Heart right ventricle (tissue), 16 donors: ENCODE measurements around the gene ADARB2. TPM values are rescaled to one million over a fixed set of nuclear protein-coding genes. Genes with fewer than 3 reads are reported as not detected.

Experiments
- ATAC-seq, 8 donors: fragments of 200-7000 bp; cut with Tn5 transposase; one replicate each; pipeline ENCODE4 v1.9.1; 2020; ENCODE audit warnings: mild to moderate bottlenecking in 8 of 8, moderate library complexity in 8 of 8, moderate number of reproducible peaks in 1 of 8
- DNase-seq, 2 donors: peaks; one replicate each; pipeline ENCODE4 v3.0.0-alpha.2; 2020
- H3K27ac ChIP-seq, 10 donors: fragments of 200-600 bp; sonication (generic) in 2 of 10; one replicate each; pipeline versions ENCODE4 v1.5.0 to v1.8.0; 2020 to 2022; ENCODE audit warnings: mild to moderate bottlenecking in 3 of 10
- H3K27me3 ChIP-seq, 7 donors: fragments of 200-600 bp; one replicate each; pipeline ENCODE4 v1.8.0; 2021 to 2022; ENCODE audit warnings: mild to moderate bottlenecking in 2 of 7
- H3K36me3 ChIP-seq, 9 donors: fragments of 200-600 bp; sonication (generic) in 1 of 9; one replicate each; pipeline versions ENCODE4 v1.5.0 to v1.8.0; 2020 to 2022; ENCODE audit warnings: mild to moderate bottlenecking in 2 of 9
- H3K4me1 ChIP-seq, 9 donors: fragments of 200-600 bp; sonication (generic) in 1 of 9; one replicate each; pipeline versions ENCODE4 v1.5.0 to v1.8.0; 2020 to 2022; ENCODE audit warnings: mild to moderate bottlenecking in 4 of 9
- H3K4me3 ChIP-seq, 10 donors: fragments of 200-600 bp; sonication (generic) in 2 of 10; one replicate each; pipeline versions ENCODE4 v1.5.0 to v1.8.0; 2020 to 2022; ENCODE audit warnings: mild to moderate bottlenecking in 7 of 10, moderate library complexity in 2 of 10
- H3K9me3 ChIP-seq, 11 donors: fragments of 200-600 bp in 10 of 11; sonication (generic) in 2 of 11; one replicate each; pipeline versions ENCODE4 v1.5.0 to v1.8.0; 2013 to 2022; ENCODE audit warnings: mild to moderate bottlenecking in 2 of 11, control low read depth in 1 of 11, moderate library complexity in 1 of 11
- CTCF ChIP-seq, 9 donors: fragments of 200-600 bp; sonication (generic) in 2 of 9; IDR thresholded peaks; one replicate each; pipeline versions ENCODE4 v1.5.0 to v1.8.0; 2021 to 2022; ENCODE audit warnings: antibody characterized with exemption in 9 of 9, mild to moderate bottlenecking in 5 of 9, moderate library complexity in 1 of 9
- WGBS, 2 donors: extraction: QIAGEN DNeasy Blood & Tissue Kit; methylation state at CpG; one replicate each; pipeline ENCODE4 v1.1.7; 2013; ENCODE audit warnings: inconsistent platforms in 1 of 2; 5-methylcytosine and 5-hydroxymethylcytosine counted together
- intact Hi-C, 10 donors: fragments of 100-400 bp; cut with DNase I; formaldehyde crosslinking; loops; one replicate each; pipeline versions ENCODE4 v1.11.1 to v1.14.2; 2022
- polyA plus RNA-seq, 2 donors: library from polyadenylated mRNA; stranded (reverse); fragments of 200-250 nt; gene quantifications; one replicate each; pipeline ENCODE4 v1.2.3, GENCODE V29; 2013
- total RNA-seq, 10 donors: library from RNA; stranded (reverse); fragmentation: NEBNext Ultra II Directional in 3 of 10; extraction: Animal tissue kit (Norgen Biotek cat#: 25700) in 3 of 10; gene quantifications; one replicate each; pipeline versions ENCODE4 v1.2.1 to v1.2.4, GENCODE V29; 2021 to 2023
- donor health status: Arrhythmogenic right ventricular cardiomyopathy.
- donor health status: ischemic (EF 13 %, LVEDD 7.1; RV severe dilation, severe dysfunction).
- donor health status: healthy with polysubstance abuse.
- donor health status: DM: no; HTN: yes; CAD: no.
- donor health status: DM: no; HTN: no; CAD: no.
- donor health status: ischemic (EF 25% LVEDD 6.9; RV normal size, moderate dysfunction).
- donor health status: ischemic (EF 25% LVEDD 5.7; RV mildly dilated, moderate dysfunction).
- donor health status: healthy.
- donor health status: DM: yes; HTN: yes; CAD: no.
- donor health status: Ischemic cardiomyopathy.
- donor health status: ischemic (EF 35%, LVEDD 5.7; RV mildly dilated, moderate dysfunction).
- donor health status: nonischemic (EF 11% LVEDD 7.7; RV severe dilation, severe dysfunction).
- donor health status: DM: yes; HTN: yes; CAD: no.
- donor health status: PGD.
- donor health status: ischemic (EF 29% LVEDD 5.4; RV normal size, mild dysfunction).
- donor health status: nonischemic (EF 23%, LVEDD 6.1; RV moderate dilation, normal function).

Gene ADARB2
- total and polyA plus RNA-seq, 12 donors: 0.08 to 0.47 (median 0.17) TPM; not detected in 2

- no peak for ATAC-seq
- intact Hi-C loops: no loop called here
- 84% methylated on average over 10 of the region's 10 CpGs for WGBS, 2 donors
- Histone ChIP-seq H3K9me3 (no peaks in the 10 kb centered on the region), H3K27ac (no peak overlapping the region), H3K36me3 (no peaks in the 10 kb centered on the region), H3K27me3 (peaks cover 0 to 22% (median 15%) of the 10 kb centered on the region in 7 donors), H3K4me3 (no peak overlapping the region), H3K4me1 (no peaks in the 10 kb centered on the region)
- TF ChIP-seq CTCF (IDR thresholded peaks at IDR 0.05): no peak
- no peak for DNase-seq
Measured at GRCh38 chr10:1203704-1204103, 533.6 kb downstream of the ADARB2 start.

DNA sequence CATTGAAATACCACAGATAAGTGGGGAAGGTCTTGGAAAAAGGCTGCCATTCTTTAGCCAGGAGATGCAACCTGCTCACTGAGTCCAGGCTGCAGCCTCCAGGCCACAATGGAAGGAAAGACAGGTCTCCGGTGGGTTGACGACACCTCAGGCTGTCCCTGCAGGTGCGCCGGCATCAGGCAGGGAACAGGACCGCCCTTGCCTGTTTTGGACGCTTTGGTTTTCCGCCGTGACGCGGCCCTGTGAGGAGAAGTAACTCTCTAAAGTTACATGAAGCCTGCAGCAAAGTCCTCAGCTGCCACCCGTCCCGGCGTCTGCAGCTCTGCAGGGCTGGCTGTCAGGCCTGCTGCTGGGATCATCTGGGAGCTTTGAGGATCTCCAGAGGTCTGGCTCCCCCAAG, 534.1 kb downstream of the ADARB2 start:
- ATAC-seq (no peak), DNase-seq (no peak)
- 82 to 83% methylated on average over 13 of the region's 13 CpGs for WGBS, 2 donors
- Histone ChIP-seq H3K36me3 (no peaks in the 10 kb centered on the region), H3K4me1 (no peaks in the 10 kb centered on the region), H3K4me3 (no peak overlapping the region), H3K27me3 (peaks cover 0 to 23% (median 16%) of the 10 kb centered on the region in 7 donors), H3K27ac (no peak overlapping the region), H3K9me3 (no peaks in the 10 kb centered on the region)
- intact Hi-C loops: no loop called here
- TF ChIP-seq CTCF (IDR thresholded peaks at IDR 0.05): no peak

GRCh38 chr10:1202343-1202742, 535.0 kb downstream of the ADARB2 start:
- 83 to 91% methylated on average over 11 of the region's 11 CpGs for WGBS, 2 donors
- no peaks in the 10 kb centered on the region for H3K9me3 ChIP-seq
- H3K27me3 ChIP-seq: peaks cover 0 to 31% (median 16%) of the 10 kb centered on the region in 7 donors
- H3K36me3 ChIP-seq: no peaks in the 10 kb centered on the region
- H3K4me3 ChIP-seq: no peak overlapping the region
- H3K27ac ChIP-seq: no peak overlapping the region
- H3K4me1 ChIP-seq: no peaks in the 10 kb centered on the region
- intact Hi-C loops: no loop called here
- no peak for DNase-seq
- ATAC-seq: no peak
- no peak for TF ChIP-seq CTCF (IDR thresholded peaks at IDR 0.05)

GRCh38 chr10:1200866-1201807, 536.2 kb downstream of the ADARB2 start:
- H3K4me1 ChIP-seq: no peaks in the 10 kb centered on the region
- no peak for ATAC-seq
- H3K27me3 ChIP-seq: peaks cover 0 to 35% (median 20%) of the 10 kb centered on the region in 7 donors
- no peak for TF ChIP-seq CTCF (IDR thresholded peaks at IDR 0.05)
- WGBS, 2 donors: 83 to 85% methylated on average over 27 of the region's 27 CpGs
- H3K36me3 ChIP-seq: no peaks in the 10 kb centered on the region
- H3K9me3 ChIP-seq: no peaks in the 10 kb centered on the region
- no peak overlapping the region for H3K4me3 ChIP-seq
- intact Hi-C loops: no loop called here
- H3K27ac ChIP-seq: no peak overlapping the region
- DNase-seq: no peak
